T-helper 1 cell treated with Interleukin-12 subunit alpha and Interleukin-12 subunit beta and Interleukin-4 antibody, amounts not matched to agents 30 μg/mL and 1 μg/mL, for 36 hours (primary cell): ENCODE results near the gene ANKS1B.

ENCODE experiments used
- H3K27ac Mint-ChIP-seq: one replicate; pipeline ENCODE4 v1.8.0; 2021; ENCODE audit warnings: mild to moderate bottlenecking, mixed read lengths
- H3K27me3 Mint-ChIP-seq: one replicate; pipeline ENCODE4 v1.8.0; 2021; ENCODE audit warnings: low read depth, mixed read lengths
- H3K36me3 Mint-ChIP-seq: one replicate; pipeline ENCODE4 v1.8.0; 2021; ENCODE audit warnings: low read depth, mixed read lengths
- H3K4me1 Mint-ChIP-seq: one replicate; pipeline ENCODE4 v1.8.0; 2021; ENCODE audit warnings: low read depth, mixed read lengths
- H3K4me3 Mint-ChIP-seq: one replicate; pipeline ENCODE4 v1.8.0; 2021; ENCODE audit warnings: mild to moderate bottlenecking, moderate library complexity, mixed read lengths
- H3K9me3 Mint-ChIP-seq: one replicate; pipeline ENCODE4 v1.8.0; 2021; ENCODE audit warnings: mixed read lengths

ANKS1B gene

GRCh38 chr12:98916106-98916505 lies 1068.6 kb downstream of the ANKS1B start:
- H3K4me3 Mint-ChIP-seq: no peak overlapping the region
- H3K27ac Mint-ChIP-seq: no peak overlapping the region
- H3K27me3 Mint-ChIP-seq: peaks cover 5% of the 10 kb centered on the region
- H3K9me3 Mint-ChIP-seq: no peaks in the 10 kb centered on the region
- H3K36me3 Mint-ChIP-seq: no peaks in the 10 kb centered on the region
- H3K4me1 Mint-ChIP-seq: no peaks in the 10 kb centered on the region

GRCh38 chr12:98912401-98912974 lies 1072.2 kb downstream of the ANKS1B start:
- Mint-ChIP-seq H3K4me3 (no peak overlapping the region), H3K9me3 (no peaks in the 10 kb centered on the region), H3K27me3 (peaks cover 12% of the 10 kb centered on the region), H3K27ac (no peak overlapping the region), H3K36me3 (no peaks in the 10 kb centered on the region), H3K4me1 (no peaks in the 10 kb centered on the region)

- no peaks in the 10 kb centered on the region for H3K4me1 Mint-ChIP-seq
- no peak overlapping the region for H3K4me3 Mint-ChIP-seq
- H3K36me3 Mint-ChIP-seq: no peaks in the 10 kb centered on the region
- peaks cover 12% of the 10 kb centered on the region for H3K27me3 Mint-ChIP-seq
- no peak overlapping the region for H3K27ac Mint-ChIP-seq
- H3K9me3 Mint-ChIP-seq: no peaks in the 10 kb centered on the region
Observed at GRCh38 chr12:98911396-98911795, 1073.3 kb downstream of the ANKS1B start.

- Mint-ChIP-seq H3K4me3 (no peak overlapping the region), H3K27ac (no peak overlapping the region), H3K36me3 (no peaks in the 10 kb centered on the region), H3K4me1 (no peaks in the 10 kb centered on the region), H3K9me3 (no peaks in the 10 kb centered on the region), H3K27me3 (peaks cover 9% of the 10 kb centered on the region)
Observed at GRCh38 chr12:98909746-98910145, 1075.0 kb downstream of the ANKS1B start.

- Mint-ChIP-seq H3K4me1 (no peaks in the 10 kb centered on the region), H3K27me3 (peaks cover 9% of the 10 kb centered on the region), H3K9me3 (no peaks in the 10 kb centered on the region), H3K36me3 (no peaks in the 10 kb centered on the region), H3K4me3 (no peak overlapping the region), H3K27ac (no peak overlapping the region)
Observed at GRCh38 chr12:98908866-98909265, 1075.9 kb downstream of the ANKS1B start.

DNA sequence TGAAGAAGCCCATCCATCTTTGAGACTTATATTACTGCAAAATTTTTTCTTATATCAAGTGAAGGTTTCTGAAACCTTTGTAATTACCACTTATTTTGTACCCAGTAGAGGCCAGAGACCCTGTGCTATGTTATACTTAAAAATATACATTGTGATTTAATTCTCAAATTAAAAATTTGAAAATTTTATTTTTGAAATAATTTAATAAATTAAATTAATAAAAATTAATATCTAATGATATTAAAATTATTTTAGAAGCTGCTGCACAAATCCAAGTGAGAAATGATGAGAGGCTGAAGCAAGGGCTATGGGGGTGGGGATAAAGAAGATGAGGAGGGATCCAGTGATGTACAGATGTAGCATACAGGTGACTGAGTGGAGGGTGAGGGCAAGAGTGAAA lies 1080.9 kb downstream of the ANKS1B start:
- Mint-ChIP-seq H3K27me3 (peaks cover 9% of the 10 kb centered on the region), H3K36me3 (no peaks in the 10 kb centered on the region), H3K4me1 (no peaks in the 10 kb centered on the region), H3K9me3 (no peaks in the 10 kb centered on the region), H3K4me3 (no peak overlapping the region), H3K27ac (no peak overlapping the region)

GRCh38 chr12:98901189-98901588 lies 1083.5 kb downstream of the ANKS1B start:
- Mint-ChIP-seq H3K27me3 (peaks cover 29% of the 10 kb centered on the region), H3K27ac (no peak overlapping the region), H3K4me1 (no peaks in the 10 kb centered on the region), H3K9me3 (no peaks in the 10 kb centered on the region), H3K4me3 (no peak overlapping the region), H3K36me3 (no peaks in the 10 kb centered on the region)

DNA sequence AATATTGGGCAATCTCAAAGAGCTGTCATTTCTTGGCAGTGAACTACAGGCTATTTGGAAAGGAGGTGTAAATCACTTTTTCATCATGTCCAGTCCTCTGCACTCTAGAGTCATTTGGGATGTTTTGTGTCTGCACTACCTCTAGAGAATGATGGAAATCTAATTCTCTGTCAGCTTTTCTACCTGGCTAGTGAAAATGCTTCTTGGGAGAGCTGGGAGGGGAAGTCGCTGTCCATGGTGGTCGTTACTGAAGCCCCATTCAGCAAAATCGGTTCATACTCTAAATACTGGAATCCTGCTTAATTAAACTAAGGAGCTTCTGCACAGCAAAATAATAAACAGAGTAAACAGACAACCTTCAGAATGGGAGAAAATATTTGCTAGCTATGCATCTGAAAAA lies 1087.8 kb downstream of the ANKS1B start:
- H3K4me1 Mint-ChIP-seq: no peaks in the 10 kb centered on the region
- H3K27ac Mint-ChIP-seq: no peak overlapping the region
- no peaks in the 10 kb centered on the region for H3K36me3 Mint-ChIP-seq
- peaks cover 62% of the 10 kb centered on the region for H3K27me3 Mint-ChIP-seq
- no peaks in the 10 kb centered on the region for H3K9me3 Mint-ChIP-seq
- no peak overlapping the region for H3K4me3 Mint-ChIP-seq

GRCh38 chr12:98895086-98895651 lies 1089.6 kb downstream of the ANKS1B start:
- no peaks in the 10 kb centered on the region for H3K4me1 Mint-ChIP-seq
- no peak overlapping the region for H3K4me3 Mint-ChIP-seq
- H3K27me3 Mint-ChIP-seq: peaks cover 63% of the 10 kb centered on the region
- H3K27ac Mint-ChIP-seq: no peak overlapping the region
- H3K9me3 Mint-ChIP-seq: no peaks in the 10 kb centered on the region
- no peaks in the 10 kb centered on the region for H3K36me3 Mint-ChIP-seq

DNA sequence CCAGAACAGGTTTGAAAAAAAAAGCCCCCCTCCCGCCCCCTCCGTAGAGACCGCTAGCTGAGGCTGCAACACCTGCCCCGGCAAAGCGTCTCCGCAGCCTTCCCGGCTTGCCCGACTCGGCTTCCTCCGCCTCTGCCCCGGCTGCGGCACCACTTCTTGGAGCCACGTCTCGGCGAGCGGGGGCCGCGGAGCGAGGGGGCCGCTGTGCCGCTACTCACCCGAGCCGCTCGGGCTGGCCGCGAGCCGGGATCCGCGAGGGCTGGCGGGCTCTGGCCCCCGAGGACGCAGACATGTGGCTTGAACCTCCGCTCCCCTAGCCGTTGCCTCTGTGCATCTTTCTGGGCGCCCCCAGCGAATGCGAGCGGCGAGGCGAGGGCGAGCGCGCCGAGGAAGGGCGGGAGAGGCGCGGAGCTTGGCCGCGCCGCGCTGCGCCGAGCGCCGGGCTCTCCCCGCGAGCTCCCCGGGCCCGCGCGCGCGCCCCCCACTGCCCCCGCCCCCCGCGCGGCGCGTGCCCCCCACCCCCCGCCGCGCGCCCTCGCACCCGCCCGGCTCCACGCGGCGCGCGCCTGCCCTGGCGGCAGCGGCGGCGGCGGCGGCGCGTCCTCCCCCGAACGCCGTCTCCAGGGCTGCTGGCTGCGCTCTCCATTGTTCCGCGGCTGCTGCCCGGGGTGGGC lies 1090.2 kb downstream of the ANKS1B start:
- H3K27me3 Mint-ChIP-seq: peaks cover 69% of the 10 kb centered on the region
- no peak overlapping the region for H3K27ac Mint-ChIP-seq
- no peaks in the 10 kb centered on the region for H3K4me1 Mint-ChIP-seq
- H3K9me3 Mint-ChIP-seq: no peaks in the 10 kb centered on the region
- no peaks in the 10 kb centered on the region for H3K36me3 Mint-ChIP-seq
- H3K4me3 Mint-ChIP-seq: no peak overlapping the region

DNA sequence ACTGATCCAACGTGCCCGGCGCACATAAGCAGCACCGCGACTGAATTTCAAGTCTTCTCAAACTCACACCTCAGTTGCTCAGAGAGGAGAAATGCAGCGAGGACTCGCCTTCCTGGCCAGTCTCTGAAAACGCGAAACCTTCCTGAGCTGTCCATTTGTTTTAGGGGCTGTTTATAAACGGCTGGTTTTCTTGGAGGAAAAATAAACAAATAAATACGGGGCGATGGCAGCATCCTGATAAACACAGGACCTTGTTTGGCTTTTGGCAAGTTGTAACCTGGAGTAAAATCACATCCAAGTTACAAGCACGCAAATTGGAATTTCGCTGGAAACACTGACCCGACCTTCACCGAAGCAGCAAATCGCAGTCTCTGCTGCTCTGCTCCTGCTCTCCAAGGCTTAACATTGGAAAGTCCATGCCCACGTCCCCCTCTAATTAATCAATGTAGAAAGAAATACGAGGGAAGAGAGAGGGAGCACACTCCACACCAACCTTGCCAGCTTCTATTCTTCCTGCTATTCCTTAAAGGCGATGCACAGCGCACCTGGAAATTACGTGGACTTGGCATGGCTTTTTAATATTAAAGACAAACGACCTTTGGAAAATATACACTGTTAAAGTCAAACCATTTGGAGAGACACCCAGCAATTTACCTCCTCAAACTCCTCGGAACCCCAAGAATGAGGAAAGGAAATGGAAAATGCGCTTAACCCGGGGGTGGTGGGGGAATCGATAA lies 1090.9 kb downstream of the ANKS1B start:
- H3K4me3 Mint-ChIP-seq: no peak overlapping the region
- no peak overlapping the region for H3K27ac Mint-ChIP-seq
- no peaks in the 10 kb centered on the region for H3K9me3 Mint-ChIP-seq
- H3K27me3 Mint-ChIP-seq: peaks cover 64% of the 10 kb centered on the region
- no peaks in the 10 kb centered on the region for H3K4me1 Mint-ChIP-seq
- no peaks in the 10 kb centered on the region for H3K36me3 Mint-ChIP-seq

DNA sequence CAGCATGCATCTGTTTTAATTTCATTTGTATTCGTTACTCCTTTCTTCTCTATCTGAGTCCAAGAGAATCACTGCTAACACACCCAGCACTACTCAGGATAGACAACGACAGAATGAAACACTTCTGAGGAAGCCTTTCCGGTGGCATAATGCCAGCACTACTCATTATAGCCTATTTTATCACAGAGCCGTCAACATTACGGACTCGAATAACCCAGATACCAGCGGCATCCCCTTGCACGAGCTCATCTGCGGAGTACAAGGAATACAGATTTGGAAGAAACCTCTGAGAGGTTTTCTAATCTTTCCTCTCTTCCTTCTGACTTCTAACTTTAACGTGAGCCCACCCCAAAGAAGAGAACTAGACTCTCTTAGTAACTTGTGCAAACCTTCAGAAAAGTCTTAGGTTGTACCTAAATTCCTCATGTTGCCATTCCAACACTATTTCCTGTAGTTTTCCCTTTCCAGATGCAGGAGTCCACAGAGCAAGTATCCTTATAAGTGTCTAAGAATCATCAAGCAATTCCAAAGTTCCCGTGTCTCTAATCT lies 1091.5 kb downstream of the ANKS1B start:
- Mint-ChIP-seq H3K27ac (no peak overlapping the region), H3K27me3 (peaks cover 68% of the 10 kb centered on the region), H3K4me1 (no peaks in the 10 kb centered on the region), H3K36me3 (no peaks in the 10 kb centered on the region), H3K4me3 (no peak overlapping the region), H3K9me3 (no peaks in the 10 kb centered on the region)

DNA sequence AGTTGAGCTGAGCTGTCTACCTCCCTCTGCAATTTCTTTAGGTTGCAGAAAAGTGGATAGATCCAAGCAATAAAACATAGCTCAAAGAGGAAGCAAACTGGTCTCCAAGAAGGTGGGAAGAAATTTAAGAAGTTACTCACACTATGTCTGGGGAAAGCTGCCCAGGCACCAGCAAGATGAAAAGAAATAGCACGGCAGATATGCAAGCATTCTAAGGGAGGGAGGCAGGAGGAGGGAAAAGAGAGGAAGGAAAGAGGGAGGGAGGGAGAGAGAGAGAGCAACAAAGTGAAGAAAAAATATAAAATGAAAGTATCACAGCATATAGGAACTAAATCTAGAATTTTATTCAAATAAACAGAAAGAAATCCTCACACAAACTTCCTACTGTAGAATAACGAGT lies 1099.0 kb downstream of the ANKS1B start:
- no peaks in the 10 kb centered on the region for H3K9me3 Mint-ChIP-seq
- H3K4me3 Mint-ChIP-seq: no peak overlapping the region
- H3K27ac Mint-ChIP-seq: no peak overlapping the region
- H3K36me3 Mint-ChIP-seq: no peaks in the 10 kb centered on the region
- H3K4me1 Mint-ChIP-seq: no peaks in the 10 kb centered on the region
- peaks cover 38% of the 10 kb centered on the region for H3K27me3 Mint-ChIP-seq

GRCh38 chr12:98883231-98883630 lies 1101.5 kb downstream of the ANKS1B start:
- no peak overlapping the region for H3K4me3 Mint-ChIP-seq
- peaks cover 33% of the 10 kb centered on the region for H3K27me3 Mint-ChIP-seq

DNA sequence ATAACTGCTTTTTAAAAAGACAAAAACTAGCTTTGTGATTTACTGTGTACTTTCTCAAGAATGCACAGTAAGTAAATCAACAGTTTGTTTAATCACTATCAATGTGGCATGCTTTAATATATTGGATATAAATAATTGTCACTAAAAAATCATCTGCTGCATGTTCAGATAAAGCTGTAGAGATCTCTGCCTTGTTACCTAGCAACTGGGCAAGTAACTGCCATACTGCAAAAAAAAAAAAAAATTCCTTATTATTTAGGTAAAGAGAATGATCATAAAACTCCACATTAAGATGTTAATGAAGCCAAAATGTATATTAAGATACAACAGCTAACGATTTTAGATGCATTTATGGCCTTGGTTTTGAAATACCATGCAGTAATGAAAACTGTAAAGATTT lies 1102.2 kb downstream of the ANKS1B start:
- H3K27ac Mint-ChIP-seq: no peak overlapping the region
- H3K4me1 Mint-ChIP-seq: no peaks in the 10 kb centered on the region
- peaks cover 33% of the 10 kb centered on the region for H3K27me3 Mint-ChIP-seq
- no peaks in the 10 kb centered on the region for H3K9me3 Mint-ChIP-seq
- no peaks in the 10 kb centered on the region for H3K36me3 Mint-ChIP-seq
- no peak overlapping the region for H3K4me3 Mint-ChIP-seq

More at GRCh38 chr12:98883231-98883630, 1101.5 kb downstream of the ANKS1B start:
- H3K36me3 Mint-ChIP-seq: no peaks in the 10 kb centered on the region
- H3K9me3 Mint-ChIP-seq: no peaks in the 10 kb centered on the region
- no peaks in the 10 kb centered on the region for H3K4me1 Mint-ChIP-seq
- no peak overlapping the region for H3K27ac Mint-ChIP-seq
